Tibial nerve (tissue), 4 donors: ENCODE measurements around the gene CCL5.

Experiments
- EP300 ChIP-seq, 2 donors: sonication (generic); formaldehyde crosslinking; IDR thresholded peaks; one replicate each; pipeline ENCODE4 v1.6.1; 2017; ENCODE audit warnings: antibody characterized with exemption in 2 of 2, mild to moderate bottlenecking in 1 of 2
- POLR2A ChIP-seq, 2 donors: fragments of 450-650 bp; IDR thresholded peaks; one replicate each; pipeline ENCODE4 v1.6.1; 2017; ENCODE audit warnings: antibody characterized with exemption in 2 of 2, mild to moderate bottlenecking in 2 of 2, moderate library complexity in 2 of 2
- TF ChIP-seq, protein P1 (sequence below), 5 experiments: fragments of 200-600 bp in 3 of 5; fragments of 450-650 bp in 2 of 5; sonication (generic) in 3 of 5; IDR thresholded peaks; one replicate each; pipeline ENCODE4 v1.5.1; 2016 to 2019; ENCODE audit warnings: antibody characterized with exemption in 5 of 5, mild to moderate bottlenecking in 3 of 5, moderate library complexity in 2 of 5

DNA sequence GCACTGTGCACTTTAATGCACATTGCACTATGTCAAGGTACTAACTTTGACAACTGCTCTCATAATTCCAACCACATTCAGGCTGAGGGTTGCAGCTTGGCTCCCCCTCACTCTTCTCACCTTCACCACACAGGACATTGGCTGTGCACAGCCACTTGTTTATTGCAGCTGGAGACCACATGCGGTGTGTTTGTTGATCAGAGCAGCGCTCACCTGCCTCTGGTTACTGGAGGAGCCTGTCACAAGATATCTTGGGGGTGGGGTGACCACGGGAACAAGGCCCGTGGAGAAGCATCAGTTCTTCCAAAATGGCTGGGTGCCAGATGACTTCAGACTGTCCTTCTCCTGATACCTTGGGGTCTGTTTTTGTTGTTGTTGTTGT, 10.6 kb upstream of the CCL5 start:
- TF ChIP-seq, protein P1, sequence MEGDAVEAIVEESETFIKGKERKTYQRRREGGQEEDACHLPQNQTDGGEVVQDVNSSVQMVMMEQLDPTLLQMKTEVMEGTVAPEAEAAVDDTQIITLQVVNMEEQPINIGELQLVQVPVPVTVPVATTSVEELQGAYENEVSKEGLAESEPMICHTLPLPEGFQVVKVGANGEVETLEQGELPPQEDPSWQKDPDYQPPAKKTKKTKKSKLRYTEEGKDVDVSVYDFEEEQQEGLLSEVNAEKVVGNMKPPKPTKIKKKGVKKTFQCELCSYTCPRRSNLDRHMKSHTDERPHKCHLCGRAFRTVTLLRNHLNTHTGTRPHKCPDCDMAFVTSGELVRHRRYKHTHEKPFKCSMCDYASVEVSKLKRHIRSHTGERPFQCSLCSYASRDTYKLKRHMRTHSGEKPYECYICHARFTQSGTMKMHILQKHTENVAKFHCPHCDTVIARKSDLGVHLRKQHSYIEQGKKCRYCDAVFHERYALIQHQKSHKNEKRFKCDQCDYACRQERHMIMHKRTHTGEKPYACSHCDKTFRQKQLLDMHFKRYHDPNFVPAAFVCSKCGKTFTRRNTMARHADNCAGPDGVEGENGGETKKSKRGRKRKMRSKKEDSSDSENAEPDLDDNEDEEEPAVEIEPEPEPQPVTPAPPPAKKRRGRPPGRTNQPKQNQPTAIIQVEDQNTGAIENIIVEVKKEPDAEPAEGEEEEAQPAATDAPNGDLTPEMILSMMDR (IDR thresholded peaks at IDR 0.05), result no peak
- no peak for TF ChIP-seq POLR2A (IDR thresholded peaks at IDR 0.05)
- no peak for TF ChIP-seq EP300 (IDR thresholded peaks at IDR 0.05)
